Left ventricle myocardium inferior (tissue), 1 donor: ENCODE measurements around the gene NAV2. TPM values are rescaled to one million over a fixed set of nuclear protein-coding genes. Genes with fewer than 3 reads are reported as not detected.

Experiments used
- DNase-seq: peaks from one replicate; pipeline ENCODE4 v3.0.0-alpha.2; 2020
- H3K27ac ChIP-seq: fragments of 200-600 bp; replicated peaks from 2 replicates; pipeline ENCODE4 v1.8.0; 2021
- H3K27me3 ChIP-seq: fragments of 200-600 bp; 2 replicates; pipeline ENCODE4 v1.8.0; 2021; ENCODE audit warnings: low read depth
- H3K36me3 ChIP-seq: fragments of 200-600 bp; 2 replicates; pipeline ENCODE4 v1.8.0; 2021
- H3K4me1 ChIP-seq: fragments of 200-600 bp; 2 replicates; pipeline ENCODE4 v1.8.0; 2021
- H3K4me3 ChIP-seq: fragments of 200-600 bp; 2 replicates; pipeline ENCODE4 v1.8.0; 2021; ENCODE audit warnings: mild to moderate bottlenecking, moderate library complexity
- H3K9me3 ChIP-seq: fragments of 200-600 bp; replicated peaks from 2 replicates; pipeline ENCODE4 v1.8.0; 2021
- intact Hi-C: fragments of 100-400 bp; cut with micrococcal nuclease; formaldehyde crosslinking; loops from one replicate; pipeline ENCODE4 v1.11.0; 2022
- total RNA-seq: library from RNA; stranded (reverse); fragmentation: NEBNext Ultra II Directional; extraction: Animal tissue kit (Norgen Biotek cat#: 25700); gene quantifications from one replicate; pipeline ENCODE4 v1.2.1, GENCODE V29; 2021
- TF ChIP-seq, protein P1 (sequence below): fragments of 200-600 bp; IDR thresholded peaks from 2 replicates; pipeline ENCODE4 v1.8.0; 2021; ENCODE audit warnings: antibody characterized with exemption, mild to moderate bottlenecking, borderline replicate concordance
- donor health status: DM: no; HTN: yes; CAD: no; lungs with severe emphysema.

The NAV2 gene
- total RNA-seq, 1 donor from 2014 or later: 14.3 TPM

GRCh38 chr11:19978668-19979518 lies 266.3 kb downstream of the NAV2 start:
- Histone ChIP-seq H3K27me3 (no peaks in the 10 kb centered on the region), H3K36me3 (no peaks in the 10 kb centered on the region), H3K27ac (no peak overlapping the region), H3K4me3 (no peak overlapping the region), H3K9me3 (no peaks in the 10 kb centered on the region), H3K4me1 (peaks cover 48% of the 10 kb centered on the region)
- TF ChIP-seq, protein P1, sequence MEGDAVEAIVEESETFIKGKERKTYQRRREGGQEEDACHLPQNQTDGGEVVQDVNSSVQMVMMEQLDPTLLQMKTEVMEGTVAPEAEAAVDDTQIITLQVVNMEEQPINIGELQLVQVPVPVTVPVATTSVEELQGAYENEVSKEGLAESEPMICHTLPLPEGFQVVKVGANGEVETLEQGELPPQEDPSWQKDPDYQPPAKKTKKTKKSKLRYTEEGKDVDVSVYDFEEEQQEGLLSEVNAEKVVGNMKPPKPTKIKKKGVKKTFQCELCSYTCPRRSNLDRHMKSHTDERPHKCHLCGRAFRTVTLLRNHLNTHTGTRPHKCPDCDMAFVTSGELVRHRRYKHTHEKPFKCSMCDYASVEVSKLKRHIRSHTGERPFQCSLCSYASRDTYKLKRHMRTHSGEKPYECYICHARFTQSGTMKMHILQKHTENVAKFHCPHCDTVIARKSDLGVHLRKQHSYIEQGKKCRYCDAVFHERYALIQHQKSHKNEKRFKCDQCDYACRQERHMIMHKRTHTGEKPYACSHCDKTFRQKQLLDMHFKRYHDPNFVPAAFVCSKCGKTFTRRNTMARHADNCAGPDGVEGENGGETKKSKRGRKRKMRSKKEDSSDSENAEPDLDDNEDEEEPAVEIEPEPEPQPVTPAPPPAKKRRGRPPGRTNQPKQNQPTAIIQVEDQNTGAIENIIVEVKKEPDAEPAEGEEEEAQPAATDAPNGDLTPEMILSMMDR: no peak
- intact Hi-C loops: no loop called here
- DNase-seq: no peak

DNA sequence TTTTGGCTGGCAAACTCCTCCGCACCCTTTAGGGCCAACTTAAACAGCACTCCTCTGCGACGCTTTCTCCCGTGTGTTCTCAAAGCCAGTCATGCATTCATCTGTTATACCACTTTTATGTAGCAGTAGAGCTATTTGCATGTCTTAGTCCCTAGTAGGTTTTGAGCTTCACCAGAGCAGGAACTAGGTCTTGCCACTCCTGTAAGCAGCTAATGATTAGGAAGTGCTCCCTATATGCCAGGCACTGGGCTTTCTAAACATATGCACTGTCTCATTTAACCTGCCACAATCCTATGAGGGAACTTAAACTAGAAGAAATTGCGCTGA lies 266.8 kb downstream of the NAV2 start:
- no peaks in the 10 kb centered on the region for H3K27me3 ChIP-seq
- DNase-seq: no peak
- H3K4me1 ChIP-seq: peaks cover 54% of the 10 kb centered on the region
- H3K27ac ChIP-seq: no peak overlapping the region
- H3K36me3 ChIP-seq: no peaks in the 10 kb centered on the region
- intact Hi-C loops: no loop called here
- H3K4me3 ChIP-seq: no peak overlapping the region
- TF ChIP-seq, protein P1: no peak
- H3K9me3 ChIP-seq: no peaks in the 10 kb centered on the region

GRCh38 chr11:19980388-19980787 lies 267.8 kb downstream of the NAV2 start:
- Histone ChIP-seq H3K4me1 (peaks cover 62% of the 10 kb centered on the region), H3K27me3 (no peaks in the 10 kb centered on the region), H3K36me3 (no peaks in the 10 kb centered on the region), H3K9me3 (no peaks in the 10 kb centered on the region), H3K4me3 (no peak overlapping the region), H3K27ac (peak overlapping the region; percentile 64)
- DNase-seq: no peak
- TF ChIP-seq, protein P1: no peak
- intact Hi-C loops: no loop called here

DNA sequence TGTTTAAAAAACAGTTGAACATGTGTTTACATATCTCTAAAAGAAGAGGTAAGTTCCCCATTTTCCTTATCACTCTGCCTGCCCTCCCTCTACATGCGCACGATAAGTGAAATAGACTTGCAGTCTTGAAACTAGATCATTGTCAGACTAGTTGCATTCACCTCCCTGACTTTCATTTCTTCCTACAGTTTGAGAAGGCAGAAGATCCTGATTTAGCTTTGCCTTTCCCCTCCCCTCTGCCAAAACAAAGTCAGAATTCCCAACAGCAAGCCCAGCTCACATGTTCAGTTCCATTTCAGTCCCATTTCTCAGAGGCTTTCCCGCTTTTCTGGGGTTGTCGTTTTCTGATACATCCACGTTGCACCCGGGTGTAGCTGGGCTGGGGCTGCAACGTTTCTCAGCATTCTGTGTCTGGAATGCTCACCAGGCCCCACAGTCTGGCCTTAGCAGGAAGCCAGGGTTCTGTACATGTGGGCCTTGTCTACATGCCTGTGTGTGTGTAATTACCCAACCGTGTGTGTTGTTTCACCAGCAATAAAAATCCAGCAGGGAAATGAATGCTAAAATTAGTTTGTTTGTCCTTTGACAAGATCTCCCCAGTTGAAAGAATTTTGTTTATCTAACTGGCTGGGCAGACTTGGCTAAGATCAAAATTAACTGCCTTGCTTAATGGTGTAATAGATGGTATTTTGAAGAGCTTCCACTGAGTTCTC lies 268.5 kb downstream of the NAV2 start:
- Histone ChIP-seq H3K9me3 (no peaks in the 10 kb centered on the region), H3K36me3 (no peaks in the 10 kb centered on the region), H3K27me3 (no peaks in the 10 kb centered on the region), H3K27ac (peak overlapping the region; percentile 64), H3K4me3 (peak overlapping the region; percentile 26), H3K4me1 (peaks cover 63% of the 10 kb centered on the region)
- DNase-seq: no peak
- intact Hi-C loops: no loop called here
- TF ChIP-seq, protein P1: no peak

GRCh38 chr11:19982774-19983495 lies 270.3 kb downstream of the NAV2 start:
- no peaks in the 10 kb centered on the region for H3K9me3 ChIP-seq
- H3K4me1 ChIP-seq: peaks cover 81% of the 10 kb centered on the region
- intact Hi-C loops: no loop called here

More at GRCh38 chr11:19982774-19983495, 270.3 kb downstream of the NAV2 start:
- H3K27ac ChIP-seq: peak overlapping the region; percentile 16
- TF ChIP-seq, protein P1: no peak
- H3K27me3 ChIP-seq: no peaks in the 10 kb centered on the region
- no peak overlapping the region for H3K4me3 ChIP-seq
- DNase-seq: no peak
- H3K36me3 ChIP-seq: no peaks in the 10 kb centered on the region
